ENCODE data around the gene UVRAG.

DNA sequence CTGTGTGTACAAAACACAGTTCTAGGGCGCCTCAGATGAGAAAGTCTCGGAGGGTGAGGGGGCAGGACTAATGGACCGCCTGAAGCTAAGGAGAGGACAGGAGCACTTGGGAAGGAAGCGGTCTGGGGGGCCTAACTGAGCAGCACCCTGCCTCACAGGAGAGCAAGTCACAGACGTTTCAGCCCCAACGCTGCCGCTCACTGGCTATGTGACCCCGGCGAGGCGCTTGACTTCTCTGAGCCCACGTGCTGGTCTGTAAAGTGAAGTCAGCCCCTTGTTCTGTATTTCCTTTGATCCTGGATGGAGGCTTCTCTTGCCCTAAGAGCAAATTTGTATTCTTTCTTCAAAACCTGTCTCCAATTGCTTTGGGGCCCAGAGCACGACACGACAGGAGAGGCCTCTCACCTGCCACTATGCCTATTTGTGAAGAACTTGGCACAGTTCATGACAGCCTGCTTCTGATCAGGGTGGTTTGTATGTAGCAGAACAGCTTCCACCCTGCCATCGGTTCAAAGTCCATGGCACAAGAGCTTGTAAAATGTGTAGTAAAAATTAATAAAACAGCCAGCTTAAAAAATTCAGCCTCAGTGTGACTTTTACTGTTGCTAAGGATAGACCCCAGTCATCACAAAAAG lies 332.2 kb downstream of the UVRAG start:
- TF ChIP-seq, protein P1, sequence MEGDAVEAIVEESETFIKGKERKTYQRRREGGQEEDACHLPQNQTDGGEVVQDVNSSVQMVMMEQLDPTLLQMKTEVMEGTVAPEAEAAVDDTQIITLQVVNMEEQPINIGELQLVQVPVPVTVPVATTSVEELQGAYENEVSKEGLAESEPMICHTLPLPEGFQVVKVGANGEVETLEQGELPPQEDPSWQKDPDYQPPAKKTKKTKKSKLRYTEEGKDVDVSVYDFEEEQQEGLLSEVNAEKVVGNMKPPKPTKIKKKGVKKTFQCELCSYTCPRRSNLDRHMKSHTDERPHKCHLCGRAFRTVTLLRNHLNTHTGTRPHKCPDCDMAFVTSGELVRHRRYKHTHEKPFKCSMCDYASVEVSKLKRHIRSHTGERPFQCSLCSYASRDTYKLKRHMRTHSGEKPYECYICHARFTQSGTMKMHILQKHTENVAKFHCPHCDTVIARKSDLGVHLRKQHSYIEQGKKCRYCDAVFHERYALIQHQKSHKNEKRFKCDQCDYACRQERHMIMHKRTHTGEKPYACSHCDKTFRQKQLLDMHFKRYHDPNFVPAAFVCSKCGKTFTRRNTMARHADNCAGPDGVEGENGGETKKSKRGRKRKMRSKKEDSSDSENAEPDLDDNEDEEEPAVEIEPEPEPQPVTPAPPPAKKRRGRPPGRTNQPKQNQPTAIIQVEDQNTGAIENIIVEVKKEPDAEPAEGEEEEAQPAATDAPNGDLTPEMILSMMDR (optimal IDR thresholded peaks at IDR 0.05 in 1 of 3, IDR thresholded peaks at IDR 0.05 in 1 of 3, conservative IDR thresholded peaks at IDR 0.05 in 1 of 3; ENCODE audit: extremely low read depth in 1 of 3, insufficient read depth in 2 of 3, low read length in 3 of 3), result no peak
- no peak for TF ChIP-seq EZH2 (IDR thresholded peaks at IDR 0.05; ENCODE audit: low read length)
